ENCODE data around the gene RINL. TPM values are rescaled to one million over a fixed set of nuclear protein-coding genes. Genes with fewer than 3 reads are reported as not detected.

The RINL gene
- total RNA-seq, 1 experiment from 2014 or later = 14.5 TPM

DNA sequence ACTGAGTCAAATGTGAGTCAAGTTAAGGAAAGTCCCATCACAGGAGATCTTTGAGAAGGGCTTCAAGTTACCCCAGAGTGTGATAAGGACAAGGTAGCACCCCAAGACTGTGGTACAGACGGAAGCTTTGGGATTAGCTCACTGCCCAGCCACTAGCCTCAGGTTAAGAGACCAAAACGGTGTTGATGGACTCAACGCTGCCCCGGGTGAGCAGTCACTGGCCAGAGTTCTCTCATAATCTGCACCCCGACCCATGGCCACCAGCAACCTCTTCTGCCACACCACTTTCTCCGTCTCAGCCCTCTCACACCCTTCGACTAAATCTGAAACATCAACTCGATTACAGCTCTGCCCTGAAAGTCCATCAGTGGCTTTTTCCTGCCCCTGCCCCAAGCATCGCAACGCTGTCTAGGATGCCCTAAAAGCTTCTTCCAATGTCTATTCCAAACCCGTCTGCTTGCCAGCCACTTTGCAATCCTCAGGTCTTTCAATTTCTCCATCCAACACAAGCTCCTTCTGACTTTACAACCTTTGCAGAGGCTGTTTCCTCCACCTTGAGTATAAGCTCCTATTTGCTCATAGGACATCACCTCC, 33.9 kb downstream of the RINL start:
- H3K4me1 Mint-ChIP-seq = peaks cover 26% of the 10 kb centered on the region
- CTCF ChIA-PET = no interaction called here
- H3K27ac Mint-ChIP-seq = peak overlapping the region; percentile 84
- H3K27me3 Mint-ChIP-seq (ENCODE audit: low read depth) = no peaks in the 10 kb centered on the region
- TF ChIP-seq NFYB (CRISPR knock-in tag; conservative IDR thresholded peaks at IDR 0.05; ENCODE audit: low read depth) (no peak), ZNF396 (CRISPR knock-in tag; IDR thresholded peaks at IDR 0.05; ENCODE audit: borderline replicate concordance) (no peak), ESRRA (CRISPR knock-in tag; IDR thresholded peaks at IDR 0.05; ENCODE audit: borderline replicate concordance) (no peak), NFATC4 (CRISPR knock-in tag; IDR thresholded peaks at IDR 0.05) (no peak)
- TF ChIP-seq, protein P1, sequence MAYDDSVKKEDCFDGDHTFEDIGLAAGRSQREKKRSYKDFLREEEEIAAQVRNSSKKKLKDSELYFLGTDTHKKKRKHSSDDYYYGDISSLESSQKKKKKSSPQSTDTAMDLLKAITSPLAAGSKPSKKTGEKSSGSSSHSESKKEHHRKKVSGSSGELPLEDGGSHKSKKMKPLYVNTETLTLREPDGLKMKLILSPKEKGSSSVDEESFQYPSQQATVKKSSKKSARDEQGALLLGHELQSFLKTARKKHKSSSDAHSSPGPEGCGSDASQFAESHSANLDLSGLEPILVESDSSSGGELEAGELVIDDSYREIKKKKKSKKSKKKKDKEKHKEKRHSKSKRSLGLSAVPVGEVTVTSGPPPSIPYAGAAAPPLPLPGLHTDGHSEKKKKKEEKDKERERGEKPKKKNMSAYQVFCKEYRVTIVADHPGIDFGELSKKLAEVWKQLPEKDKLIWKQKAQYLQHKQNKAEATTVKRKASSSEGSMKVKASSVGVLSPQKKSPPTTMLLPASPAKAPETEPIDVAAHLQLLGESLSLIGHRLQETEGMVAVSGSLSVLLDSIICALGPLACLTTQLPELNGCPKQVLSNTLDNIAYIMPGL (CRISPR knock-in tag; IDR thresholded peaks at IDR 0.05) = no peak
- TF ChIP-seq, protein P2, sequence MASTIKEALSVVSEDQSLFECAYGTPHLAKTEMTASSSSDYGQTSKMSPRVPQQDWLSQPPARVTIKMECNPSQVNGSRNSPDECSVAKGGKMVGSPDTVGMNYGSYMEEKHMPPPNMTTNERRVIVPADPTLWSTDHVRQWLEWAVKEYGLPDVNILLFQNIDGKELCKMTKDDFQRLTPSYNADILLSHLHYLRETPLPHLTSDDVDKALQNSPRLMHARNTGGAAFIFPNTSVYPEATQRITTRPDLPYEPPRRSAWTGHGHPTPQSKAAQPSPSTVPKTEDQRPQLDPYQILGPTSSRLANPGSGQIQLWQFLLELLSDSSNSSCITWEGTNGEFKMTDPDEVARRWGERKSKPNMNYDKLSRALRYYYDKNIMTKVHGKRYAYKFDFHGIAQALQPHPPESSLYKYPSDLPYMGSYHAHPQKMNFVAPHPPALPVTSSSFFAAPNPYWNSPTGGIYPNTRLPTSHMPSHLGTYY (CRISPR knock-in tag; IDR thresholded peaks at IDR 0.05) = no peak
- TF ChIP-seq, protein P3, sequence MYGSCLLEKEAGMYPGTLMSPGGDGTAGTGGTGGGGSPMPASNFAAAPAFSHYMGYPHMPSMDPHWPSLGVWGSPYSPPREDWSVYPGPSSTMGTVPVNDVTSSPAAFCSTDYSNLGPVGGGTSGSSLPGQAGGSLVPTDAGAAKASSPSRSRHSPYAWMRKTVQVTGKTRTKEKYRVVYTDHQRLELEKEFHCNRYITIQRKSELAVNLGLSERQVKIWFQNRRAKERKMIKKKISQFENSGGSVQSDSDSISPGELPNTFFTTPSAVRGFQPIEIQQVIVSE (CRISPR knock-in tag; IDR thresholded peaks at IDR 0.05; ENCODE audit: borderline replicate concordance) = no peak
- TF ChIP-seq, protein P4, sequence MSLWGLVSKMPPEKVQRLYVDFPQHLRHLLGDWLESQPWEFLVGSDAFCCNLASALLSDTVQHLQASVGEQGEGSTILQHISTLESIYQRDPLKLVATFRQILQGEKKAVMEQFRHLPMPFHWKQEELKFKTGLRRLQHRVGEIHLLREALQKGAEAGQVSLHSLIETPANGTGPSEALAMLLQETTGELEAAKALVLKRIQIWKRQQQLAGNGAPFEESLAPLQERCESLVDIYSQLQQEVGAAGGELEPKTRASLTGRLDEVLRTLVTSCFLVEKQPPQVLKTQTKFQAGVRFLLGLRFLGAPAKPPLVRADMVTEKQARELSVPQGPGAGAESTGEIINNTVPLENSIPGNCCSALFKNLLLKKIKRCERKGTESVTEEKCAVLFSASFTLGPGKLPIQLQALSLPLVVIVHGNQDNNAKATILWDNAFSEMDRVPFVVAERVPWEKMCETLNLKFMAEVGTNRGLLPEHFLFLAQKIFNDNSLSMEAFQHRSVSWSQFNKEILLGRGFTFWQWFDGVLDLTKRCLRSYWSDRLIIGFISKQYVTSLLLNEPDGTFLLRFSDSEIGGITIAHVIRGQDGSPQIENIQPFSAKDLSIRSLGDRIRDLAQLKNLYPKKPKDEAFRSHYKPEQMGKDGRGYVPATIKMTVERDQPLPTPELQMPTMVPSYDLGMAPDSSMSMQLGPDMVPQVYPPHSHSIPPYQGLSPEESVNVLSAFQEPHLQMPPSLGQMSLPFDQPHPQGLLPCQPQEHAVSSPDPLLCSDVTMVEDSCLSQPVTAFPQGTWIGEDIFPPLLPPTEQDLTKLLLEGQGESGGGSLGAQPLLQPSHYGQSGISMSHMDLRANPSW (CRISPR knock-in tag; conservative IDR thresholded peaks at IDR 0.05; ENCODE audit: low read depth) = no peak
- TF ChIP-seq, protein P5, sequence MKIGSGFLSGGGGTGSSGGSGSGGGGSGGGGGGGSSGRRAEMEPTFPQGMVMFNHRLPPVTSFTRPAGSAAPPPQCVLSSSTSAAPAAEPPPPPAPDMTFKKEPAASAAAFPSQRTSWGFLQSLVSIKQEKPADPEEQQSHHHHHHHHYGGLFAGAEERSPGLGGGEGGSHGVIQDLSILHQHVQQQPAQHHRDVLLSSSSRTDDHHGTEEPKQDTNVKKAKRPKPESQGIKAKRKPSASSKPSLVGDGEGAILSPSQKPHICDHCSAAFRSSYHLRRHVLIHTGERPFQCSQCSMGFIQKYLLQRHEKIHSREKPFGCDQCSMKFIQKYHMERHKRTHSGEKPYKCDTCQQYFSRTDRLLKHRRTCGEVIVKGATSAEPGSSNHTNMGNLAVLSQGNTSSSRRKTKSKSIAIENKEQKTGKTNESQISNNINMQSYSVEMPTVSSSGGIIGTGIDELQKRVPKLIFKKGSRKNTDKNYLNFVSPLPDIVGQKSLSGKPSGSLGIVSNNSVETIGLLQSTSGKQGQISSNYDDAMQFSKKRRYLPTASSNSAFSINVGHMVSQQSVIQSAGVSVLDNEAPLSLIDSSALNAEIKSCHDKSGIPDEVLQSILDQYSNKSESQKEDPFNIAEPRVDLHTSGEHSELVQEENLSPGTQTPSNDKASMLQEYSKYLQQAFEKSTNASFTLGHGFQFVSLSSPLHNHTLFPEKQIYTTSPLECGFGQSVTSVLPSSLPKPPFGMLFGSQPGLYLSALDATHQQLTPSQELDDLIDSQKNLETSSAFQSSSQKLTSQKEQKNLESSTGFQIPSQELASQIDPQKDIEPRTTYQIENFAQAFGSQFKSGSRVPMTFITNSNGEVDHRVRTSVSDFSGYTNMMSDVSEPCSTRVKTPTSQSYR (CRISPR knock-in tag; IDR thresholded peaks at IDR 0.05) = no peak
- no peak overlapping the region for H3K4me3 Mint-ChIP-seq
- DNase-seq (ENCODE audit: low spot score) = no peak
- H3K9me3 Mint-ChIP-seq = no peaks in the 10 kb centered on the region
- POLR2A ChIA-PET = no interaction called here
- peaks cover 94% of the 10 kb centered on the region for H3K36me3 Mint-ChIP-seq
- no peak for ATAC-seq

DNA sequence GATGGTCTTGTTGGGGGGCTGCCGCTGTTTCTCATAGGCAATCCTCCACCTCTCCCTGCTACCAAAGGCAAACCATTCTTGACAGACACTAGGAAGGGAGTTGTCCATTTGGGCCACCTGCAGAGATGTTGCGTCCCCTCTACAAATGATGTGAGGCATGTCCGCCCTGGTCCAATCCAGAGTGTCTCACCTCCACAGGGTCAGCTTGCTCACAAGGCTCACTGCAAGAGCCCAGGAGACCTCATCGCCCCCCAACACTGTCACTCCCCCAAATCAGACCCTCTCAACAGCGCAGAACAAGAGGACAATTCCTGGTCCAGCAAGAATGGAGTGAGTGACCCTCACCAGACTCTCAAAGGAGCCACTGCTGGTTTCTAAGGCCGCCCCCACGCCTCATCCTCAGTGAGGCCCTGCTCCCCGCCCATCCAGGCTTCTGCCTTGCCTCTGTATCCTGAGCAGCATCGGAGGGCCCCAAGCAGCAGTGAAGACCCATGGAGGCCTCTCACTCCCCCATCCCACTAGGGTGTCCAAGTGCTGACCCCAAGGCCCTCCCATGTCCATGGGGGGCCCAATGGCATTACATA, 34.8 kb downstream of the RINL start:
- Mint-ChIP-seq H3K9me3 (no peaks in the 10 kb centered on the region), H3K36me3 (peaks cover 95% of the 10 kb centered on the region), H3K4me1 (peaks cover 18% of the 10 kb centered on the region), H3K4me3 (no peak overlapping the region), H3K27ac (peak overlapping the region; percentile 69; the same call in 1 of the 2 replicates), H3K27me3 (ENCODE audit: low read depth) (no peaks in the 10 kb centered on the region)
- CTCF ChIA-PET = no interaction called here
- DNase-seq (ENCODE audit: low spot score) (no peak), ATAC-seq (no peak)
- POLR2A ChIA-PET = no interaction called here
- TF ChIP-seq NR2C2 (CRISPR knock-in tag; IDR thresholded peaks at IDR 0.05) (no peak), NFATC4 (CRISPR knock-in tag; IDR thresholded peaks at IDR 0.05) (no peak), NR1H2 (CRISPR knock-in tag; IDR thresholded peaks at IDR 0.05) (no peak), TEAD1 (CRISPR knock-in tag; IDR thresholded peaks at IDR 0.05) (no peak), MXD4 (CRISPR knock-in tag; IDR thresholded peaks at IDR 0.05; ENCODE audit: borderline replicate concordance) (no peak), ZNF423 (CRISPR knock-in tag; IDR thresholded peaks at IDR 0.05) (no peak), ZNF263 (CRISPR knock-in tag; IDR thresholded peaks at IDR 0.05; ENCODE audit: low read depth) (no peak)
- TF ChIP-seq, protein P6, sequence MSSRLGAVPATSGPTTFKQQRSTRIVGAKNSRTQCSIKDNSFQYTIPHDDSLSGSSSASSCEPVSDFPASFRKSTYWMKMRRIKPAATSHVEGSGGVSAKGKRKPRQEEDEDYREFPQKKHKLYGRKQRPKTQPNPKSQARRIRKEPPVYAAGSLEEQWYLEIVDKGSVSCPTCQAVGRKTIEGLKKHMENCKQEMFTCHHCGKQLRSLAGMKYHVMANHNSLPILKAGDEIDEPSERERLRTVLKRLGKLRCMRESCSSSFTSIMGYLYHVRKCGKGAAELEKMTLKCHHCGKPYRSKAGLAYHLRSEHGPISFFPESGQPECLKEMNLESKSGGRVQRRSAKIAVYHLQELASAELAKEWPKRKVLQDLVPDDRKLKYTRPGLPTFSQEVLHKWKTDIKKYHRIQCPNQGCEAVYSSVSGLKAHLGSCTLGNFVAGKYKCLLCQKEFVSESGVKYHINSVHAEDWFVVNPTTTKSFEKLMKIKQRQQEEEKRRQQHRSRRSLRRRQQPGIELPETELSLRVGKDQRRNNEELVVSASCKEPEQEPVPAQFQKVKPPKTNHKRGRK (CRISPR knock-in tag; IDR thresholded peaks at IDR 0.05; ENCODE audit: borderline replicate concordance) = no peak
- TF ChIP-seq, protein P7, sequence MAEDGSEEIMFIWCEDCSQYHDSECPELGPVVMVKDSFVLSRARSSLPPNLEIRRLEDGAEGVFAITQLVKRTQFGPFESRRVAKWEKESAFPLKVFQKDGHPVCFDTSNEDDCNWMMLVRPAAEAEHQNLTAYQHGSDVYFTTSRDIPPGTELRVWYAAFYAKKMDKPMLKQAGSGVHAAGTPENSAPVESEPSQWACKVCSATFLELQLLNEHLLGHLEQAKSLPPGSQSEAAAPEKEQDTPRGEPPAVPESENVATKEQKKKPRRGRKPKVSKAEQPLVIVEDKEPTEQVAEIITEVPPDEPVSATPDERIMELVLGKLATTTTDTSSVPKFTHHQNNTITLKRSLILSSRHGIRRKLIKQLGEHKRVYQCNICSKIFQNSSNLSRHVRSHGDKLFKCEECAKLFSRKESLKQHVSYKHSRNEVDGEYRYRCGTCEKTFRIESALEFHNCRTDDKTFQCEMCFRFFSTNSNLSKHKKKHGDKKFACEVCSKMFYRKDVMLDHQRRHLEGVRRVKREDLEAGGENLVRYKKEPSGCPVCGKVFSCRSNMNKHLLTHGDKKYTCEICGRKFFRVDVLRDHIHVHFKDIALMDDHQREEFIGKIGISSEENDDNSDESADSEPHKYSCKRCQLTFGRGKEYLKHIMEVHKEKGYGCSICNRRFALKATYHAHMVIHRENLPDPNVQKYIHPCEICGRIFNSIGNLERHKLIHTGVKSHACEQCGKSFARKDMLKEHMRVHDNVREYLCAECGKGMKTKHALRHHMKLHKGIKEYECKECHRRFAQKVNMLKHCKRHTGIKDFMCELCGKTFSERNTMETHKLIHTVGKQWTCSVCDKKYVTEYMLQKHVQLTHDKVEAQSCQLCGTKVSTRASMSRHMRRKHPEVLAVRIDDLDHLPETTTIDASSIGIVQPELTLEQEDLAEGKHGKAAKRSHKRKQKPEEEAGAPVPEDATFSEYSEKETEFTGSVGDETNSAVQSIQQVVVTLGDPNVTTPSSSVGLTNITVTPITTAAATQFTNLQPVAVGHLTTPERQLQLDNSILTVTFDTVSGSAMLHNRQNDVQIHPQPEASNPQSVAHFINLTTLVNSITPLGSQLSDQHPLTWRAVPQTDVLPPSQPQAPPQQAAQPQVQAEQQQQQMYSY (CRISPR knock-in tag; IDR thresholded peaks at IDR 0.05) = no peak
- TF ChIP-seq, protein P8, sequence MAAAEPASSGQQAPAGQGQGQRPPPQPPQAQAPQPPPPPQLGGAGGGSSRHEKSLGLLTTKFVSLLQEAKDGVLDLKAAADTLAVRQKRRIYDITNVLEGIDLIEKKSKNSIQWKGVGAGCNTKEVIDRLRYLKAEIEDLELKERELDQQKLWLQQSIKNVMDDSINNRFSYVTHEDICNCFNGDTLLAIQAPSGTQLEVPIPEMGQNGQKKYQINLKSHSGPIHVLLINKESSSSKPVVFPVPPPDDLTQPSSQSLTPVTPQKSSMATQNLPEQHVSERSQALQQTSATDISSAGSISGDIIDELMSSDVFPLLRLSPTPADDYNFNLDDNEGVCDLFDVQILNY (CRISPR knock-in tag; IDR thresholded peaks at IDR 0.05) = no peak

Measured in WTC11 (cell line).